HUES64 (cell line): Measurements from ENCODE around the gene PSORS1C1.
A peak's percentile ranks its signal among the peaks of the same experiment; 100 is the strongest.

ENCODE experiments used
- H3K27ac ChIP-seq: 2 replicates; pipeline ENCODE4 v1.7.0; 2013; ENCODE audit warnings: low read depth, low read length, inconsistent platforms
- H3K27me3 ChIP-seq: 2 replicates; pipeline ENCODE4 v1.6.1; 2013; ENCODE audit warnings: mild to moderate bottlenecking, low read length; ENCODE audit not compliant: insufficient read depth
- H3K36me3 ChIP-seq: 2 replicates; pipeline ENCODE4 v1.6.1; 2013; ENCODE audit warnings: mild to moderate bottlenecking, low read length; ENCODE audit not compliant: insufficient read depth
- H3K4me1 ChIP-seq: 2 replicates; pipeline ENCODE4 v1.6.1; 2013; ENCODE audit warnings: mild to moderate bottlenecking, low read length, moderate library complexity; ENCODE audit not compliant: insufficient read depth
- H3K4me3 ChIP-seq: 2 replicates; pipeline ENCODE4 v1.5.1; 2013; ENCODE audit warnings: mild to moderate bottlenecking, low read length, moderate library complexity
- H3K9ac ChIP-seq: 2 replicates; pipeline ENCODE4 v1.6.1; 2013; ENCODE audit warnings: mild to moderate bottlenecking, low read depth, low read length
- H3K9me3 ChIP-seq: 2 replicates; pipeline ENCODE4 v1.6.1; 2013; ENCODE audit warnings: low read depth, low read length; ENCODE audit not compliant: insufficient read depth
- WGBS: fragments of 150-250, 120-280 bp; methylation state at CpG from one replicate; pipeline ENCODE4 v1.1.7; 2013; ENCODE audit warnings: missing lambda C conversion rate; 5-methylcytosine and 5-hydroxymethylcytosine counted together

PSORS1C1 gene

DNA sequence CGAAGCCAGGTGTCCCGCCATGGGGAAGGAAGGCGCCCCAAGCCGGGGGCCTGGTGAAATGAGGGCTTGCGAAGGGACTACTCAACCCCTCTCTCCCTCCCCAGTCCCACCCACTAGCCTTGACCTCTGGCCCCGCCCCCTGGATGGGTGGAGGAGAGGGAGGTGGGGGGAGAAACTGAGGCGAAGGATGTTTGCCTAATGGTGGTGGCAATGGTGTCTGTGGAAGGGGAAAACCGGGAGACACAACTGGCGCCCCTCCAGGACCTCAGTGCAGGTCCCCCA is 55.9 kb downstream of the PSORS1C1 start, which contains the start of gene POU5F1:
Gene POU5F1 (minus strand): TSS at position 83 of the 282 bp plus-strand sequence. CDS start 62 bp downstream, at position 21.
- WGBS, result 6% methylated on average over 4 of the region's 9 CpGs
- peak within 1 kb of the TSS; percentile 99 for H3K27ac ChIP-seq

DNA sequence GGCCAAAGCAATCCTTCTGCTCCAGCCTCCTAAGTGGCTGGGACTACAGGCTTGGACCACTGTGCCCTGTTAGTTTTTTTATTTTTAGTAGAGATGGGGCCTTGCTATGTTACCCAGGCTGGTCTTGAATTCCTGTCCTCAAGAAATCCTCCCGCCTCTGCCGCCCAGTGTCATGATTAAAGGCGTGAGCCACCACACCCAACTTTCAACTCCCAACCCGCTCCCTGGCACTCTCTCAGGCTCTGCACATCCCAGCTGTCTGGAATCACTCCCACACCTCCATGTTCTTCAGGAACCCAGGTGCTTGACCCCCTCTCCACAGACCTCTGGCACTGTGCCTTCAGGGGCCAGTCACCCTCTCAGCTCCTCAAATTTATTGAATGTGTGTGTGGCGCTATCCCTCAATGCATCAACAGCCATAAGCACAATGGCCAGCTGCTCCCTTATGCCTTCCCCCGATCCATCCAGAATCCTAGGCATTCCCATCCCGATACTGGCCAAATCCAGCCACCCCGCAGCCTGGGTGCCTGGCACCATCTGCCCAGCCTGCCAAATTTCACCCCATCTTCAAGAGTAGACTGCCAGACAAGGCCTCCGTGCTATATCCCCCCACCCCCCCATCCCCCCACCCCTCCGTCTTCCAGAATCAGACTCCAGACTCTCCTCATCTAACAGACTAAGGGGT is 56.5 kb downstream of the PSORS1C1 start:
- Histone ChIP-seq H3K9ac (peak overlapping the region; percentile 86), H3K4me3 (peak overlapping the region; percentile 79), H3K36me3 (peaks cover 11% of the 10 kb centered on the region), H3K9me3 (no peaks in the 10 kb centered on the region), H3K4me1 (peaks cover 44% of the 10 kb centered on the region), H3K27ac (peak overlapping the region; percentile 99), H3K27me3 (peaks cover 7% of the 10 kb centered on the region; the same call in 1 of the 2 replicates)
- 29% methylated on average over 9 of the region's 10 CpGs for WGBS

More for the DNA sequence above, 55.9 kb downstream of the PSORS1C1 start, which contains the start of gene POU5F1:
- Histone ChIP-seq H3K36me3 (peaks cover 17% of the 10 kb centered on the region), H3K27me3 (peaks cover 7% of the 10 kb centered on the region; the same call in 1 of the 2 replicates), H3K9ac (peak within 1 kb of the TSS; percentile 86), H3K4me1 (peaks cover 50% of the 10 kb centered on the region), H3K4me3 (peak within 1 kb of the TSS; percentile 79), H3K9me3 (no peaks in the 10 kb centered on the region)

DNA sequence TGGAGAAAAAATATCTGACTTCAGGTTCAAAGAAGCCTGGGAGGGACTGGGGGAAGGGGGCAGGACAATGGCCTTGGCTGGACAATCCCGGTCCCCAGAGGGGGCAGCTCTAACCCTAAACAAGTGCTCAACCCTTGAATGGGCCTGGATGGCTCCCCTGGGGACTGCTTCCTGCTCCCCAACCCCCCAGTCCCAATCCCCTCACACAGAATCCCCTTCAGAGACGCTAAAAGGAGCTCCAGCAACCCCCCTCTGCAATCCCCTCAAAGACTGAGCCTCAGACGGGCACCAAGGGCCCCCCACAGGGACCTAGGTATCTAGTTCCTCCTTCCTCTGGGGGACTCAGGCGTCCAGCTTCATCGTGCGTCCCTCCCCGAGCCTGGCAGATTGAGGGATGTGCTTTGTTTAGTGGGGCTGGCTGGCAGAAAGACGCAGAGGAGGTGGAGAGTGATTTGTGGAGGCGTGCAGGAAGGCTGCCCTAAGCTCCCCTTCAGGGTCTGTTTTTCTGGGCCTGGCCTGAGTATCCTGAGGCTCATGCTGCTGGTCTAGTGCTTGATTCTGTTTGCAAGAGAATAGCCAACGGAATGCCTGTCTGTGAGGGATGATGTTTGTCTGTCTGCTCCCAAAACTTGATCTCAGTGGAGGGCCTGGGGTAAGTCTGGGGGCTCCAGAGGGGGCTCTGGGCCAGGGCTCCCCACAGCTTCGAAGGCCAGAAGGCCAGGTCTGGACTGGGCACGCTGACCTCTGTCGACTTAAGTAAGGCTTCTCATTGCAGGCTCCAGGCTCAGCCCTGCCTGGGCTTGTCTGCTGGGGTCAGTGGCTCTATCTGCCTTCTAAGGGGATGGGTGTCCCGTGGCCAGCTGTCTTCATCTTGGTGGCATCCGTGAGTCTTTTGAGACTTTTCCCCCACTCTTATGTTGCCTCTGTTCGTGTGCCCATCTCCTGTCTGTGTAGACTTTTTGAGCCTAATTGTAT is 57.6 kb downstream of the PSORS1C1 start:
- peaks cover 37% of the 10 kb centered on the region for H3K4me1 ChIP-seq
- H3K4me3 ChIP-seq, result peak overlapping the region; percentile 51
- H3K27ac ChIP-seq, result peak overlapping the region; percentile 99
- peaks cover 4% of the 10 kb centered on the region; the same call in 1 of the 2 replicates for H3K36me3 ChIP-seq
- 5% methylated on average over 16 of the region's 16 CpGs for WGBS
- peak overlapping the region; percentile 86 for H3K9ac ChIP-seq
- no peaks in the 10 kb centered on the region for H3K9me3 ChIP-seq
- peaks cover 7% of the 10 kb centered on the region; the same call in 1 of the 2 replicates for H3K27me3 ChIP-seq

DNA sequence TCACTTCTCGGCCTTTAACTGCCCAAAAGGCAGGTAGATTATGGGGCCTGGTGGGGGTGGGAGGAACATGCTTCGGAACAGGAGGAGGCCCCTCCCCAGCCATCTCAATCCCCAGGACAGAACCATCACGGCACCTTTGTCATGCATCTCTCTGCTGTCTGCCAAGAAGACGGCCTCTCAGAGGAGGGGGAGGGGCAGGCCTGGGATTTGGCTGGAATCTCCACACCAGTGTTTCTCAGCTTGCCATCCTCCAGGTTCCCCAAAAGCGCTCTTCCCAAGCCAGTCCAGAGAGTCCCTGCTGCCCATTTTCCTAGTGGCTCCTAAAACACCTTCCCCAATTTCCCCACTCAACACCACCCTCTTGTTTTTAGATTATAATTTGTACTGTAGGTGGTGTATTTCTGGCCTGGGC is 58.4 kb downstream of the PSORS1C1 start:
- WGBS, result 4% methylated on average over 5 of the region's 5 CpGs
- H3K36me3 ChIP-seq, result peaks cover 1% of the 10 kb centered on the region; the same call in 1 of the 2 replicates
- peak overlapping the region; percentile 99 for H3K27ac ChIP-seq
- peaks cover 7% of the 10 kb centered on the region; the same call in 1 of the 2 replicates for H3K27me3 ChIP-seq
- peak overlapping the region; percentile 51 for H3K4me3 ChIP-seq
- H3K9me3 ChIP-seq, result no peaks in the 10 kb centered on the region
- peak overlapping the region; percentile 86 for H3K9ac ChIP-seq
- H3K4me1 ChIP-seq, result peaks cover 37% of the 10 kb centered on the region

DNA sequence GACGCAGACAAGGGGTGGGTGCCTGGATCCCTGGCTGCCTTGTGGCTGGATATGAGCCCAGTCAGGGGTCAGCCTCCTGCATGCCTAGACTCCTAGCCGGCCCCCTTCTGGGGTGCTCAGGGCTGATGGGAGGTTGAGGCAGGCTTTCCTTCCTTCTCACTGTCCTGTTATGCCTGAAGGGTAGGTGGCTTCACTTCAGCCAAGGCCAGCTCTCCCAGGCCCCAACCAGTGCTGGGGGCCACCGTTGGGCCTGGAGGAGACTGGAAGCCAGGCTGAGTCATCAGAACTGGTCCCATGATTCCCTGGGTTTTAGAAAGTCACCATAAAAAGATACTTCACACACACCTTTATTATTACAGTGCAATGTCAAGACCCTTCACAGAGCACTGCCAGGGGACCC is 58.8 kb downstream of the PSORS1C1 start:
- Histone ChIP-seq H3K27ac (peak overlapping the region; percentile 99), H3K27me3 (peaks cover 7% of the 10 kb centered on the region; the same call in 1 of the 2 replicates), H3K4me3 (peak overlapping the region; percentile 51), H3K9ac (peak overlapping the region; percentile 86), H3K9me3 (no peaks in the 10 kb centered on the region), H3K4me1 (peaks cover 36% of the 10 kb centered on the region), H3K36me3 (no peaks in the 10 kb centered on the region; the same call in 1 of the 2 replicates)
- WGBS, result 22% methylated on average over 3 of the region's 3 CpGs

DNA sequence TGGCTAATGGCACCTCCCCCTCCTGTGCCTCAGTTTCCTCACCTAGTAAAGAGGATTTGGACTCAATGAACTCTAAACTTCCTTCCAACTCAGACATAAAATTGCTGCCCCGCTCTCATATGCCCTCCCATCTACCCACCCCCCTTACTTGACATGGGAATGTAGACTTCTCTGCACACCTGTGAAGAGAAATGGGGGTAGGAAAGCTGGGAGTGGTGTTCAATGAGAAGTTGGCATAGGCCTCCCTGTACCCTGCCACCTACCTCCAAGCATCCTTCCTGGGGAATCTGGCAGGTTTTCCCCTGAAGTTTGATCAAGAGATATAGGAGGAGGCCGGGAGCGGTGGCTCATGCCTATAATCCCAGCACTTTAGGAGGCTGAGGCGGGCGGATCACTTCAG is 59.8 kb downstream of the PSORS1C1 start:
- H3K36me3 ChIP-seq, result no peaks in the 10 kb centered on the region
- peaks cover 39% of the 10 kb centered on the region for H3K4me1 ChIP-seq
- peaks cover 7% of the 10 kb centered on the region; the same call in 1 of the 2 replicates for H3K27me3 ChIP-seq
- H3K9ac ChIP-seq, result no peak overlapping the region; the same call in 1 of the 2 replicates
- H3K27ac ChIP-seq, result peak overlapping the region; percentile 99; the same call in 1 of the 2 replicates
- 90% methylated on average over 4 of the region's 5 CpGs for WGBS
- H3K4me3 ChIP-seq, result no peak overlapping the region
- H3K9me3 ChIP-seq, result no peaks in the 10 kb centered on the region

DNA sequence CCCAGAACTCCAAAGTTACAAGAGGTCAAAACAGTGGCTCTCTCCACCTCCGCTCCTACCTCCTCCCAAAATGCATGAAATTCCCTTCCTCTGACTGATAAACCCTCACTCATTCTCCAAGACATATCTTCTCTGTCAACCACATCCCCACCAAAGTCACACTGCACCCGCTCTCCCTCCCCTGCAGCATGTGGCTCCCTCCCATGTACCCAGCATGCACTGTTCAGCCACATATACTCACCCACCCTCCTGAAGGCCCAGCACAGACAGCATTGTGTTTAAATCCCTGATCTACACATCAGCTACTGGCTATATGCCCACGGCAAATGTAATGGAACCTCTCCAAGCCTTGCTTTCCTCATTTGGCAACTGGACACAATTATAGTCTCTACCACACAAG is 61.4 kb downstream of the PSORS1C1 start:
- Histone ChIP-seq H3K27ac (no peak overlapping the region), H3K9me3 (no peaks in the 10 kb centered on the region), H3K4me1 (peaks cover 35% of the 10 kb centered on the region), H3K36me3 (no peaks in the 10 kb centered on the region), H3K27me3 (peaks cover 2% of the 10 kb centered on the region; the same call in 1 of the 2 replicates), H3K4me3 (no peak overlapping the region), H3K9ac (no peak overlapping the region)
- 91% methylated on average over 3 of the region's 3 CpGs for WGBS

DNA sequence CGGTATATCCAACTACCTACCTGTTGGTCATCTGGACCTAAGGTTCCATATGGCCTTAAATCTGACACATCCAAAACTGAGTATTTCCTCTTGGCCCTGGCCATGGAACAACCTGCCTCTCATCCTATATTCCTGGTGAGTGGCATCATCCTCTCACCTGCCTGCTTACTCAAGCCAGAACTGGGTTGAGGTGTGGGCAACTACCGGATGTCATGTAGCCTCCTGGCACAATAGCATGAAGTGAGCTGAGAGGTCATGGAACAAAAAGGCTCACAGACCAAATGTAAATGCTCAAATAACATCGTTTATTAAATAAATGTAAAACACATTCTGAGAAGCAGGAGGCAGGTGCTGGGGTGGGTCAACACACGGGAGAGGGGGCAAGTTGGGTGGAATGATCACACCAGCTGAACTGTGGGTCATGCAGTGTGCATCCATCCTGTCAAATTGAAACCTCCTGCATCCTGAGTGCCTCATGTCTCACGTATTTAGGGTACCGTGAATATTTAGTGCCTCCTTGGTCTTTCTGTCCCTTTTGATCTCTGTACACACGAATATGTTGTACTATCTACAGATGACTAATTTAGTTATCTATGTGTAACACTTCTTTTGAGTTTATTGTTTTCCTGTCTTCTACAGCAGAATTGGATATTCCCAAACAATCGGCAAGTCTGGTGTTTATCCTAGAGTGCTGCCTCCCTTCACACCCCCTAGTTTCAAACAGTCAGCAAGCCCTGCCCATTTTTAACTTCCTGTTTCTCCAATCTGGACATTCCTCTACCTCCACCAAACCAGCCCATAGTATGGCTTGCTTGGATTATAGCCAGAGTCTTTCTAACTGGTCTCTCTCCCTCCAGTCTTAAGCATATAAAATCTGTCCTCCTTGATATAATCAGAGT is 63.8 kb downstream of the PSORS1C1 start:
- WGBS, result 94% methylated on average over 6 of the region's 8 CpGs
- no peak overlapping the region for H3K9ac ChIP-seq
- H3K27ac ChIP-seq, result no peak overlapping the region

DNA sequence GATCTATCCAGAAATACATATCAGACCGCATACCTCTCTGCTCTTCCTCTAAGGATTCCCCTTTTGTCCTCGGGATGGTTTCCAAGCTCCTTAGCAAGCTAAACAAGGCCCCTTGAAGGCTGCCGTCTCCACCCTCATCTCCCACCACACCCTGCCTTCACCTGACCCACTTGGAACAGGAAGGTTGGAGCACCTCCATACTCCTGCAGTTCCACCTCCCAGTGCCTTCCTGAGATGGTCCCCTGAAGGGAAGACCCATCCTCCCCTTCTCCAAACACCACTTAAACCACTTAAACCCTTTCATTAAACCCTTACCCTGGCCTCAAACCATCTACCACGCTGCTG is 64.4 kb downstream of the PSORS1C1 start:
- Histone ChIP-seq H3K36me3 (no peaks in the 10 kb centered on the region), H3K4me1 (peaks cover 17% of the 10 kb centered on the region), H3K9ac (no peak overlapping the region), H3K27me3 (no peaks in the 10 kb centered on the region), H3K9me3 (no peaks in the 10 kb centered on the region), H3K27ac (no peak overlapping the region), H3K4me3 (no peak overlapping the region)
- WGBS, result 92% methylated on average over 4 of the region's 4 CpGs

More for the DNA sequence above, 63.8 kb downstream of the PSORS1C1 start:
- peaks cover 21% of the 10 kb centered on the region for H3K4me1 ChIP-seq
- H3K9me3 ChIP-seq, result no peaks in the 10 kb centered on the region
- no peaks in the 10 kb centered on the region for H3K36me3 ChIP-seq
- no peaks in the 10 kb centered on the region for H3K27me3 ChIP-seq
- H3K4me3 ChIP-seq, result no peak overlapping the region

DNA sequence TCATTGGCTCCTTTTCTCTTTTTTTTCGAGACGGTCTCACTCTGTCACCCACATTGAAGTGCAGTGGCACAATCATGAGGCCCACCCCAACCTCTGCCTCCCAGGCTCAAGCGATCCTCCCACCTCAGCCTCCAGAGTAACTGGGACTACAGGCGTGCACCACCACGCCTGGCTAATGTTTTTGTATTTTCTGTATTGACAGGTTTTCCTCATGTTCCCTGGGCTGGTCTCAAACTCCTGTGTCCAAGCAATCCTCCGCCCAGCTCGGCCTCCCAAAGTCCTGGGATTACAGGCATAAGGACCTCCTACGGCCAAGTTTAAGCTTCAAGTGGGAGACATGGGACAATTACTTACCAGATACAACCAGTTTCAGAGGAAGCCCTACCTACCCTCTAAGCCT is 65.3 kb downstream of the PSORS1C1 start:
- WGBS, result 96% methylated on average over 8 of the region's 8 CpGs
- peaks cover 15% of the 10 kb centered on the region for H3K4me1 ChIP-seq
- no peaks in the 10 kb centered on the region for H3K27me3 ChIP-seq
- no peaks in the 10 kb centered on the region for H3K36me3 ChIP-seq
- no peak overlapping the region for H3K9ac ChIP-seq
- no peaks in the 10 kb centered on the region for H3K9me3 ChIP-seq
- no peak overlapping the region for H3K4me3 ChIP-seq
- no peak overlapping the region for H3K27ac ChIP-seq
